Common myeloid progenitor, CD34-positive (primary cell): Measurements from ENCODE around the gene A1BG.

ENCODE experiments used
- CTCF ChIA-PET: fragments of 350-600 bp; sonication (Branson Sonifier 250); formaldehyde crosslinking; loops from one replicate; lab custom pipeline; 2021; ENCODE audit warnings: antibody characterized with exemption; lab: Charles Lee
- POLR2A ChIA-PET: fragments of 350-600 bp; sonication (Branson Sonifier 250); formaldehyde crosslinking; loops from one replicate; lab custom pipeline; 2021; ENCODE audit warnings: antibody characterized with exemption; lab: Charles Lee
- DNase-seq, 3 donors: peaks; one replicate each; pipeline versions ENCODE4 v3.0.0 to v3.0.0-alpha.2; 2013
- H3K27ac ChIP-seq, 2 experiments: 1 replicate in 1 of 2; 2 replicates in 1 of 2; pipeline ENCODE4 v1.7.0; 2013; ENCODE audit warnings: inconsistent platforms in 2 of 2, low read length in 2 of 2, mild to moderate bottlenecking in 2 of 2, low read depth in 1 of 2, moderate library complexity in 1 of 2; ENCODE audit not compliant: severe bottlenecking in 2 of 2, insufficient read depth in 1 of 2, poor library complexity in 1 of 2
- H3K27me3 ChIP-seq, 5 experiments: replicated peaks in 2 of 5; 1 replicate in 3 of 5; 2 replicates in 2 of 5; pipeline versions ENCODE4 v1.6.1 to v1.7.0; 2013; ENCODE audit warnings: low read length in 4 of 5, mild to moderate bottlenecking in 2 of 5, moderate library complexity in 2 of 5, inconsistent platforms in 1 of 5; ENCODE audit not compliant: insufficient read depth in 5 of 5, control insufficient read depth in 4 of 5
- H3K36me3 ChIP-seq, 4 experiments: 1 replicate in 2 of 4; 2 replicates in 2 of 4; pipeline versions ENCODE4 v1.6.1 to v1.7.0; 2013; ENCODE audit warnings: low read length in 3 of 4, control low read depth in 1 of 4, mild to moderate bottlenecking in 1 of 4; ENCODE audit not compliant: control insufficient read depth in 4 of 4, insufficient read depth in 4 of 4
- H3K4me1 ChIP-seq, 4 experiments: 1 replicate in 3 of 4; 2 replicates in 1 of 4; pipeline versions ENCODE4 v1.6.1 to v1.7.1; 2013; ENCODE audit warnings: low read length in 3 of 4, mild to moderate bottlenecking in 3 of 4, control low read depth in 1 of 4, inconsistent platforms in 1 of 4, moderate library complexity in 1 of 4; ENCODE audit not compliant: control insufficient read depth in 4 of 4, insufficient read depth in 4 of 4; ENCODE audit errors: control extremely low read depth in 1 of 4
- H3K4me3 ChIP-seq, 7 experiments: 1 replicate in 4 of 7; 2 replicates in 3 of 7; pipeline versions ENCODE4 v1.5.1 to v1.7.0; 2013; ENCODE audit warnings: mild to moderate bottlenecking in 7 of 7, low read length in 6 of 7, moderate library complexity in 6 of 7, inconsistent platforms in 2 of 7, low read depth in 2 of 7, control low read depth in 1 of 7; ENCODE audit not compliant: insufficient read depth in 4 of 7, control insufficient read depth in 1 of 7; ENCODE audit errors: extremely low read depth in 1 of 7
- H3K9me3 ChIP-seq, 5 experiments: 1 replicate in 4 of 5; 2 replicates in 1 of 5; pipeline versions ENCODE4 v1.6.1 to v1.7.1; 2013; ENCODE audit warnings: low read length in 4 of 5, mild to moderate bottlenecking in 2 of 5, inconsistent platforms in 1 of 5, low read depth in 1 of 5, moderate library complexity in 1 of 5; ENCODE audit not compliant: control insufficient read depth in 4 of 5, insufficient read depth in 2 of 5; ENCODE audit errors: control extremely low read depth in 1 of 5
- WGBS: methylation state at CpG from one replicate; pipeline ENCODE4 v1.1.5; 2013; ENCODE audit not compliant: insufficient coverage; 5-methylcytosine and 5-hydroxymethylcytosine counted together

Gene A1BG

DNA sequence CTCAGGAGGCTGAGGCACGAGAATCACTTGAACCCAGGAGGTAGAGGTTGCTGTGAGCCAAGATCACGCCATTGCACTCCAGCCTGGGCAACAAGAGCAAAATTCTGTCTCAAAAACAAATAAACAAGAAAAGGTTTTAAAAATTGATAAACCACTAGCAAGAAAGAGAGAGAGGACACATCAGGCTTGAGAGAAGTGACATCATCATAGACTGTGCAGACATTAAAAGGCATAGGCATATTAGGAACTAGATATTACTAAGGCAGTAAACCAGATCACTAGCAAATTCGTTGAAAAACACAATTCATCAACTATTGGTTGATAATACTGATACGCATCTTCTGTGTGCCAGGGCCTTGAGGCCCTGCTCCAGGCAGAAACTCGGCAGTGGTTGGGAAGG is 7.7 kb downstream of the A1BG start:
- 100% methylated on average over 2 of the region's 5 CpGs for WGBS
- Histone ChIP-seq H3K36me3 (peaks cover 2 to 12% (median 5%) of the 10 kb centered on the region in 4 experiments), H3K4me1 (peaks cover 4 to 21% (median 19%) of the 10 kb centered on the region in 4 experiments), H3K27me3 (no peaks in the 10 kb centered on the region), H3K9me3 (no peaks in the 10 kb centered on the region), H3K4me3 (no peak overlapping the region), H3K27ac (no peak overlapping the region)
- no peak for DNase-seq
- POLR2A ChIA-PET, result no interaction called here
- CTCF ChIA-PET, result interaction anchor here (1.1 to 1.6 kb wide), 2 partner anchors 15 to 17 kb away, joined by 3 read pairs; partner anchors contain the start of gene ZNF497

- H3K4me3 ChIP-seq, result no peak overlapping the region
- CTCF ChIA-PET, result interaction anchor here (0.7 to 1.2 kb wide), 2 partner anchors 9 to 32 kb away, joined by 3 read pairs; no protein-coding TSS in a partner anchor
- POLR2A ChIA-PET, result no interaction called here
- 91% methylated on average over 28 of the region's 30 CpGs for WGBS
- no peaks in the 10 kb centered on the region for H3K27me3 ChIP-seq
- H3K4me1 ChIP-seq, result no peaks in the 10 kb centered on the region
- peaks cover 0 to 4% (median 0%) of the 10 kb centered on the region in 5 experiments for H3K9me3 ChIP-seq
- peaks cover 10 to 55% (median 36%) of the 10 kb centered on the region in 4 experiments for H3K36me3 ChIP-seq
- no peak overlapping the region for H3K27ac ChIP-seq
- peak in 2 of 3 donors; percentile 25 to 37 for DNase-seq
These were observed 14.3 kb downstream of the A1BG start for GRCh38 chr19:58338825-58339558.

GRCh38 chr19:58338336-58338735 is 15.0 kb downstream of the A1BG start:
- H3K27ac ChIP-seq, result no peak overlapping the region
- WGBS, result 98% methylated on average over 9 of the region's 11 CpGs

GRCh38 chr19:58336820-58337219 is 16.5 kb downstream of the A1BG start:
- no peak for DNase-seq
- Histone ChIP-seq H3K27ac (no peak overlapping the region), H3K4me3 (no peak overlapping the region), H3K27me3 (no peaks in the 10 kb centered on the region), H3K36me3 (peaks cover 10 to 55% (median 36%) of the 10 kb centered on the region in 4 experiments), H3K4me1 (no peaks in the 10 kb centered on the region), H3K9me3 (peaks cover 0 to 4% (median 0%) of the 10 kb centered on the region in 5 experiments)
- ChIA-PET POLR2A (interaction anchor here (0.8 kb wide), 1 partner anchor 10 kb away, joined by 3 read pairs; no protein-coding TSS in a partner anchor), CTCF (interaction anchor here (1.0 kb wide), 1 partner anchor 14 kb away, joined by 4 read pairs; no protein-coding TSS in a partner anchor)
- WGBS, result 100% methylated on average over 2 of the region's 4 CpGs

More at GRCh38 chr19:58338336-58338735, 15.0 kb downstream of the A1BG start:
- Histone ChIP-seq H3K27me3 (no peaks in the 10 kb centered on the region), H3K4me1 (no peaks in the 10 kb centered on the region), H3K9me3 (peaks cover 0 to 4% (median 0%) of the 10 kb centered on the region in 5 experiments), H3K36me3 (peaks cover 10 to 55% (median 36%) of the 10 kb centered on the region in 4 experiments), H3K4me3 (no peak overlapping the region)
- CTCF ChIA-PET, result no interaction called here
- DNase-seq, result no peak
- POLR2A ChIA-PET, result no interaction called here

GRCh38 chr19:58336216-58336615 is 17.1 kb downstream of the A1BG start:
- ChIA-PET CTCF (interaction anchor here (1.0 kb wide), 1 partner anchor 15 kb away, joined by 4 read pairs; no protein-coding TSS in a partner anchor), POLR2A (interaction anchor here (0.8 kb wide), 1 partner anchor 11 kb away, joined by 3 read pairs; no protein-coding TSS in a partner anchor)
- WGBS, result 100% methylated on average over 1 of the region's 1 CpG
- H3K27ac ChIP-seq, result no peak overlapping the region
- peaks cover 0 to 4% (median 0%) of the 10 kb centered on the region in 5 experiments for H3K9me3 ChIP-seq
- H3K4me1 ChIP-seq, result no peaks in the 10 kb centered on the region
- H3K36me3 ChIP-seq, result peaks cover 6 to 54% (median 33%) of the 10 kb centered on the region in 4 experiments
- H3K27me3 ChIP-seq, result no peaks in the 10 kb centered on the region
- H3K4me3 ChIP-seq, result no peak overlapping the region
- DNase-seq, result no peak

DNA sequence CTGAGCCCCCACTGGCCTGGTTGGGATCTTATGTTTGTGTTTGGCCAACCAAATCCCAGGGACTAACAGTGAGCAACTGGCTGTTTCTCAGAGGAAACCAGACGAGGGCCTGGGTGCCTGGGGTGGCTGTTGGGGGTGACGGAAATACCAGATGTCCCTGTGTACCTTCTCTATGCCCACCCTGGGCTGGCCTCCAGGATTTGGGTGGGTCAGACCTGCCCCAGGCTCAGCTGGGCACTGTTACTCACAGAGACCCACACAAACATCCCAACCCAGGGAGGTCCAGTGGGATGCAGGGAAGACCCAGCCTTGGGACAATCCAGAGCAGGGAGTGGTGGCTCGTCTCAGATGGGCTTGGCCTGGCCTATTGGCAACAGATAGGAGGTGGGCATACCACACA is 17.7 kb downstream of the A1BG start:
- H3K27me3 ChIP-seq, result no peaks in the 10 kb centered on the region
- DNase-seq, result no peak
- no peak overlapping the region for H3K4me3 ChIP-seq
- peaks cover 0 to 4% (median 0%) of the 10 kb centered on the region in 5 experiments for H3K9me3 ChIP-seq
- POLR2A ChIA-PET, result no interaction called here
- H3K4me1 ChIP-seq, result no peaks in the 10 kb centered on the region
- WGBS, result 100% methylated on average over 1 of the region's 3 CpGs
- peaks cover 6 to 49% (median 31%) of the 10 kb centered on the region in 4 experiments for H3K36me3 ChIP-seq
- CTCF ChIA-PET, result interaction anchor here (1.0 to 1.5 kb wide), 2 partner anchors 16 to 27 kb away, joined by 3 to 4 read pairs; partner anchors contain the start of gene ZNF497
- H3K27ac ChIP-seq, result no peak overlapping the region
